ENCODE results near the gene PTPRM. TPM values are rescaled to one million over a fixed set of nuclear protein-coding genes. Genes with fewer than 3 reads are reported as not detected.

The PTPRM gene
- polyA plus RNA-seq, 2 of the 4 experiments (the other 2 are of a cell fraction) = 44.5 to 199 TPM

- no peaks in the 10 kb centered on the region for H3K4me1 ChIP-seq
- POLR2A ChIA-PET = no interaction called here
- H3K9me3 ChIP-seq = no peaks in the 10 kb centered on the region
- H3K4me2 ChIP-seq = no peak overlapping the region
- 92% methylated on average over 1 of the region's 1 CpG for WGBS (ENCODE audit: missing lambda C conversion rate)
- FAIRE-seq (no peak), DNase-seq (ENCODE audit: low read depth in 1 of 2, low spot score in 1 of 2) (no peak), ATAC-seq (no peak)
- H3K27ac ChIP-seq = no peak overlapping the region
- H3K4me3 ChIP-seq = no peak overlapping the region
- CTCF ChIA-PET = interaction anchor here (0.9 to 1.4 kb wide), 2 partner anchors 13 to 32 kb away, joined by 3 to 4 read pairs; no protein-coding TSS in a partner anchor
- TF ChIP-seq CEBPB (IDR thresholded peaks at IDR 0.05) = no peak
- no peak for TF ChIP-seq REST (IDR thresholded peaks at IDR 0.05)
- TF ChIP-seq BHLHE40 (IDR thresholded peaks at IDR 0.05; ENCODE audit: low read depth, low read length) = no peak
- no peak for TF ChIP-seq RCOR1 (IDR thresholded peaks at IDR 0.05; ENCODE audit: low read depth, low read length)
- no peak for TF ChIP-seq KDM1A (IDR thresholded peaks at IDR 0.05; ENCODE audit: low read depth)
- TF ChIP-seq ATOH8 (CRISPR knock-in tag; IDR thresholded peaks at IDR 0.05; ENCODE audit: low read depth) = no peak
- no peak for TF ChIP-seq HDAC2 (IDR thresholded peaks at IDR 0.05)
- no peak for TF ChIP-seq NFE2L2 (conservative IDR thresholded peaks at IDR 0.05; ENCODE audit: low read length)
- no peak for TF ChIP-seq POLR2AphosphoS2 (conservative IDR thresholded peaks at IDR 0.05; ENCODE audit: low read length)
- TF ChIP-seq RFX5 (IDR thresholded peaks at IDR 0.05) = no peak
- TF ChIP-seq JUN (IDR thresholded peaks at IDR 0.05) = no peak
- TF ChIP-seq POLR2A (IDR thresholded peaks at IDR 0.05; ENCODE audit: low read length) = no peak
These were observed 254.7 kb downstream of the PTPRM start for GRCh38 chr18:7821784-7822183.

GRCh38 chr18:7822435-7823331 lies 255.6 kb downstream of the PTPRM start:
- DNase-seq (ENCODE audit: low read depth in 1 of 2, low spot score in 1 of 2) (no peak), FAIRE-seq (no peak), ATAC-seq (no peak)
- no peaks in the 10 kb centered on the region for H3K9me3 ChIP-seq
- ChIA-PET CTCF (interaction anchor here (0.9 to 1.4 kb wide), 2 partner anchors 14 to 33 kb away, joined by 3 to 4 read pairs; no protein-coding TSS in a partner anchor), POLR2A (no interaction called here)
- H3K27ac ChIP-seq = no peak overlapping the region
- WGBS (ENCODE audit: missing lambda C conversion rate) = 81% methylated on average over 9 of the region's 9 CpGs
- H3K4me2 ChIP-seq = no peak overlapping the region
- H3K4me3 ChIP-seq = no peak overlapping the region
- no peak for TF ChIP-seq ZNF302 (CRISPR knock-in tag; IDR thresholded peaks at IDR 0.05)
- TF ChIP-seq JUN (IDR thresholded peaks at IDR 0.05) = no peak
- no peak for TF ChIP-seq POLR2A (IDR thresholded peaks at IDR 0.05; ENCODE audit: low read length)
- TF ChIP-seq NFE2L2 (conservative IDR thresholded peaks at IDR 0.05; ENCODE audit: low read length) = no peak
- TF ChIP-seq JUNB (IDR thresholded peaks at IDR 0.05) = no peak
- no peak for TF ChIP-seq ELK1 (IDR thresholded peaks at IDR 0.05; ENCODE audit: low read depth, low read length)
- TF ChIP-seq CBX8 (IDR thresholded peaks at IDR 0.05) = no peak
- no peak for TF ChIP-seq ZSCAN20 (CRISPR knock-in tag; IDR thresholded peaks at IDR 0.05)
- no peak for TF ChIP-seq POLR2AphosphoS2 (conservative IDR thresholded peaks at IDR 0.05; ENCODE audit: low read length)
- TF ChIP-seq SREBF2 (IDR thresholded peaks at IDR 0.05) = no peak
- TF ChIP-seq MAFK (IDR thresholded peaks at IDR 0.05; ENCODE audit: partially characterized antibody) = no peak
- TF ChIP-seq USF2 (IDR thresholded peaks at IDR 0.05) = no peak
- no peak for TF ChIP-seq NR3C1 (IDR thresholded peaks at IDR 0.05)
- no peak for TF ChIP-seq HOXB5 (CRISPR knock-in tag; IDR thresholded peaks at IDR 0.05)
- TF ChIP-seq CBX2 (IDR thresholded peaks at IDR 0.05; ENCODE audit: borderline replicate concordance, low read depth) = no peak
- no peaks in the 10 kb centered on the region for H3K4me1 ChIP-seq
